Endothelial cell of umbilical vein (primary cell): ENCODE measurements around the gene ABHD4. TPM values are rescaled to one million over a fixed set of nuclear protein-coding genes. Genes with fewer than 3 reads are reported as not detected.

ENCODE experiments used
- BruUV-seq: library from RNA; stranded (reverse); fragments of 400-500 nt; replicated peaks from 2 replicates; lab custom pipeline; 2021; lab: Mats Ljungman, UMichigan
- CTCF ChIA-PET: fragments of 300-600, 350-600 bp; sonication (Branson Sonifier 250); formaldehyde crosslinking; loops from one replicate; lab custom pipeline; 2021; ENCODE audit warnings: antibody characterized with exemption, inconsistent platforms; lab: Charles Lee
- POLR2A ChIA-PET: fragments of 300-600, 350-600 bp; sonication (Branson Sonifier 250); formaldehyde crosslinking; loops from one replicate; lab custom pipeline; 2021; ENCODE audit warnings: antibody characterized with exemption, inconsistent platforms; lab: Charles Lee
- DNase-seq: peaks from one replicate; pipeline ENCODE4 v3.0.0-alpha.2; 2011; ENCODE audit warnings: low read depth, low spot score
- FAIRE-seq: peaks from 2 replicates; lab custom pipeline; 2011; peaks lifted over from hg19 to GRCh38; lab: Jason Lieb, UNC
- H2AFZ ChIP-seq: 2 replicates; pipeline ENCODE4 v1.6.0; 2012; ENCODE audit warnings: low read depth, low read length, control low read depth, inconsistent platforms
- H3K27ac ChIP-seq: 2 replicates; pipeline ENCODE4 v1.5.1; 2011; ENCODE audit warnings: low read depth, mild to moderate bottlenecking, control low read depth, low read length, moderate library complexity; ENCODE audit not compliant: insufficient read depth
- H3K27me3 ChIP-seq, 2 experiments: 2 replicates each; pipeline versions ENCODE4 v1.6.0 to v1.6.1; 2011; ENCODE audit warnings: low read length in 2 of 2, mixed read lengths in 1 of 2; ENCODE audit not compliant: control insufficient read depth in 2 of 2, insufficient read depth in 2 of 2
- H3K36me3 ChIP-seq, 2 experiments: 2 replicates in 1 of 2; 3 replicates in 1 of 2; pipeline ENCODE4 v1.5.1; 2011; ENCODE audit warnings: low read length in 2 of 2, mild to moderate bottlenecking in 1 of 2, moderate library complexity in 1 of 2; ENCODE audit not compliant: control insufficient read depth in 2 of 2, insufficient read depth in 2 of 2; ENCODE audit errors: extremely low read depth in 1 of 2
- H3K4me1 ChIP-seq: 3 replicates; pipeline ENCODE4 v1.5.1; 2011; ENCODE audit warnings: mild to moderate bottlenecking, low read length; ENCODE audit not compliant: control insufficient read depth, insufficient read depth; ENCODE audit errors: extremely low read depth
- H3K4me2 ChIP-seq: 2 replicates; pipeline ENCODE4 v1.6.1; 2011; ENCODE audit warnings: low read length, control low read depth, mixed read lengths; ENCODE audit not compliant: insufficient read depth
- H3K4me3 ChIP-seq, 3 experiments: fragments of 200-600 bp in 1 of 3; sonication (generic), shearing (Covaris generic) in 1 of 3; replicated peaks in 1 of 3; 2 replicates each; pipeline ENCODE4 v1.5.1; 2011 to 2016; ENCODE audit warnings: control low read depth in 3 of 3, low read length in 3 of 3, mild to moderate bottlenecking in 2 of 3, inconsistent platforms in 1 of 3, low read depth in 1 of 3, moderate library complexity in 1 of 3; ENCODE audit not compliant: insufficient read depth in 1 of 3
- H3K79me2 ChIP-seq: 2 replicates; pipeline ENCODE4 v1.6.0; 2012; ENCODE audit warnings: low read length, inconsistent platforms; ENCODE audit not compliant: control insufficient read depth, insufficient read depth
- H3K9ac ChIP-seq: replicated peaks from 2 replicates; pipeline ENCODE3; 2011; ENCODE audit warnings: low read length, control low read depth; ENCODE audit not compliant: insufficient read depth; ENCODE audit errors: extremely low read depth
- H3K9me1 ChIP-seq: replicated peaks from 3 replicates; pipeline ENCODE4 v1.6.0; 2011; ENCODE audit warnings: mild to moderate bottlenecking, low read length; ENCODE audit not compliant: control insufficient read depth, insufficient read depth; ENCODE audit errors: extremely low read depth
- H3K9me3 ChIP-seq: replicated peaks from 2 replicates; pipeline ENCODE4 v1.5.1; 2012; ENCODE audit warnings: low read length, inconsistent platforms; ENCODE audit not compliant: control insufficient read depth, insufficient read depth
- H4K20me1 ChIP-seq: replicated peaks from 2 replicates; pipeline ENCODE3; 2011; ENCODE audit warnings: mild to moderate bottlenecking, low read length; ENCODE audit not compliant: control insufficient read depth, insufficient read depth; ENCODE audit errors: extremely low read depth
- CTCF ChIP-seq, 2 donors: IDR thresholded peaks; 1 replicate in 1 of 2; 2 replicates in 1 of 2; pipeline ENCODE4 v1.5.1; 2011; ENCODE audit warnings: low read length in 2 of 2, mild to moderate bottlenecking in 2 of 2, moderate library complexity in 2 of 2, control low read depth in 1 of 2, inconsistent platforms in 1 of 2, low read depth in 1 of 2; ENCODE audit not compliant: insufficient read depth in 1 of 2; ENCODE audit errors: extremely low read depth in 1 of 2
- EZH2 ChIP-seq: IDR thresholded peaks from 2 replicates; pipeline ENCODE4 v1.6.1; 2012; ENCODE audit warnings: borderline replicate concordance, low read depth, mild to moderate bottlenecking, moderate library complexity, low read length, inconsistent platforms; ENCODE audit not compliant: severe bottlenecking
- FOS ChIP-seq: IDR thresholded peaks from 2 replicates; pipeline ENCODE4 v1.6.1; 2011; ENCODE audit warnings: mild to moderate bottlenecking, low read length, moderate library complexity, borderline replicate concordance; ENCODE audit not compliant: insufficient read depth
- GATA2 ChIP-seq: IDR thresholded peaks from 2 replicates; pipeline ENCODE4 v1.7.0; 2011; ENCODE audit warnings: low read depth, mild to moderate bottlenecking, moderate library complexity, mixed read lengths, low read length; ENCODE audit not compliant: insufficient read length, insufficient read depth
- JUN ChIP-seq: IDR thresholded peaks from 2 replicates; pipeline ENCODE4 v1.6.1; 2011; ENCODE audit warnings: borderline replicate concordance, low read depth; ENCODE audit not compliant: insufficient read length, insufficient read depth
- MAX ChIP-seq: IDR thresholded peaks from 2 replicates; pipeline ENCODE4 v1.6.1; 2011; ENCODE audit not compliant: insufficient read depth, insufficient read length
- MYC ChIP-seq: IDR thresholded peaks from one replicate; pipeline ENCODE4 v1.6.1; 2011; ENCODE audit warnings: mild to moderate bottlenecking, low read depth, low read length
- POLR2A ChIP-seq: IDR thresholded peaks from 2 replicates; pipeline ENCODE4 v1.6.1; 2012; ENCODE audit warnings: low read depth, mild to moderate bottlenecking, control low read depth, low read length
- POLR2AphosphoS5 ChIP-seq: IDR thresholded peaks from 2 replicates; pipeline ENCODE4 v1.6.1; 2012; ENCODE audit warnings: low read depth, mild to moderate bottlenecking, control low read depth, low read length, moderate library complexity; ENCODE audit not compliant: insufficient read depth
- dilution Hi-C: fragments of 300-500 bp; cut with MboI; formaldehyde crosslinking; loops from one replicate; pipeline ENCODE4 v1.15.0; 2019; ENCODE audit warnings: low sequenced_read_pairs; ENCODE audit not compliant: extremely low pct_ligation_motif_present
- intact Hi-C: fragments of 100-400 bp; cut with micrococcal nuclease; formaldehyde crosslinking; loops from one replicate; pipeline ENCODE4 v1.10.0; 2022
- polyA plus RNA-seq, 4 experiments: library from polyadenylated mRNA; depleted of rRNA in 3 of 4; stranded (reverse) in 3 of 4; unstranded in 1 of 4; fragments of >200 nt; gene quantifications; 2 replicates each; pipeline versions ENCODE4 v1.2.1 to v1.2.3, GENCODE V29; 2011 to 2012; ENCODE audit warnings: missing spikeins in 1 of 4
- total RNA-seq: library from RNA; stranded (reverse); gene quantifications from 2 replicates; pipeline ENCODE4 v1.2.3, GENCODE V29; 2021

Gene ABHD4
- total and polyA plus RNA-seq, 2 donors (not counting 3 experiments of a cell fraction or from before 2014, with no cell fraction given), result 34.8 to 45.5 TPM

- TSS peak; percentile 71 for BruUV-seq
- H3K36me3 ChIP-seq, result no peaks in the 10 kb centered on the region
- H2AFZ ChIP-seq, result peak overlapping the region; percentile 51
- H3K9ac ChIP-seq, result peak overlapping the region; percentile 97
- peak overlapping the region; percentile 84 for H3K27ac ChIP-seq
- intact Hi-C loops (loop anchor here (1.0 to 2.0 kb wide), 6 partner anchors 10 to 340 kb away; partner anchors contain the start of genes ABHD4, OXA1L and PRMT5), dilution Hi-C loops (no loop called here)
- no peak for DNase-seq
- no peaks in the 10 kb centered on the region for H4K20me1 ChIP-seq
- no peak for FAIRE-seq
- H3K4me2 ChIP-seq, result peak overlapping the region; percentile 94
- H3K27me3 ChIP-seq, result peaks cover 3 to 4% of the 10 kb centered on the region in 2 experiments
- peak overlapping the region; percentile 70 to 99 (median 92) for H3K4me3 ChIP-seq
- H3K9me1 ChIP-seq, result no peaks in the 10 kb centered on the region
- ChIA-PET POLR2A (interaction anchor here (0.6 to 1.2 kb wide), 5 partner anchors 10 to 324 kb away, joined by 3 to 7 read pairs (median 3); partner anchors contain the start of genes ABHD4 and OXA1L), CTCF (interaction anchor here (0.8 to 8.5 kb wide), 10 partner anchors 10 to 263 kb away, joined by 3 to 102 read pairs (median 7); partner anchors contain the start of gene ABHD4)
- peaks cover 53% of the 10 kb centered on the region for H3K79me2 ChIP-seq
- TF ChIP-seq MYC (no peak), MAX (no peak), GATA2 (no peak), POLR2AphosphoS5 (no peak), POLR2A (no peak), EZH2 (no peak), JUN (no peak), CTCF (IDR thresholded peaks at IDR 0.05; ENCODE audit: extremely low read depth in 1 of 2, insufficient read depth in 1 of 2, low read depth in 1 of 2, low read length in 2 of 2) (no peak), FOS (no peak)
- H3K4me1 ChIP-seq, result peaks cover 23% of the 10 kb centered on the region
- no peaks in the 10 kb centered on the region for H3K9me3 ChIP-seq
These were observed 9.5 kb upstream of the ABHD4 start for GRCh38 chr14:22588526-22589095.
